ENCODE data around the gene GSTM2.
"Not testable (repeated sequence)": the region's sequence is repeated elsewhere in the genome, so short reads cannot be mapped to it uniquely, and the experiment has no call there.

The GSTM2 gene

DNA sequence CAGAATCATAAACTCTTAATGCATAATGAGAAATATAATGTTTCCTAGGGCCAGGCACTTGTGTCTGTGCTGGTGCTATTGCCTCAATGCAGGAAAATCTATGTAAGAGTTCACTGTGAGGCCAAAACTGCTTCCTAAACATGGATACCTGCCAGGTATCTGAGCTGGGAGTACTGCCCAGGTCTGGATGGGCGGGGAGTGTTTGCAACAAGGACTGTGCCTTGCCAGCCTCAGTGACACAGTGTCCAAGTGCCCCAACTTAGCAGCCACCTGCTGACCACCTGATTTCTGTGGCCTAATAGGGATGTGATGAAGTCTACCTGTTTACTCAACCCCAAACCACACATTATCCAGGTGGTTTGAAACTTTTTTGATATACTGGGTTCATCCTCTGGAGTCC is 17.5 kb downstream of the GSTM2 start:
- DNase-seq, result not testable (repeated sequence)

DNA sequence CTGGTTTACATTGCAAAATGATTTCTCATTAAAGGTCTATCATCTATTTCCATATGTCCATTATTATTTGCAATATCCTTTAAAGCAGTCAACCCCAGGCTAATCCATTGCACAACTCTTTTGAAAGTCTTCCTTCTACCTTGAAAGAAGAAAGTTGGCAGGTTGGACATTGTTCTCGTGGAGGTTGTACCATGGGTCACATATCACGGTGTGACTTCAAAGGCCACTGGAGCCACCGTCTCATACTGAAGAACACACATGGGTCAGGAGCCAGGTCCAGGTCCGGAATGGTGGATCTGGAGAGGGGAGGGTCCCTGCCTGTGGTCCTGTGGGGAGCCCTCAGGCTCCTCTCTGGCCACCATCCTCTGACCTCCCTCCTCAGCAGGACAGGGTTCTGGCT is 18.0 kb downstream of the GSTM2 start:
- DNase-seq, result not testable (repeated sequence)

DNA sequence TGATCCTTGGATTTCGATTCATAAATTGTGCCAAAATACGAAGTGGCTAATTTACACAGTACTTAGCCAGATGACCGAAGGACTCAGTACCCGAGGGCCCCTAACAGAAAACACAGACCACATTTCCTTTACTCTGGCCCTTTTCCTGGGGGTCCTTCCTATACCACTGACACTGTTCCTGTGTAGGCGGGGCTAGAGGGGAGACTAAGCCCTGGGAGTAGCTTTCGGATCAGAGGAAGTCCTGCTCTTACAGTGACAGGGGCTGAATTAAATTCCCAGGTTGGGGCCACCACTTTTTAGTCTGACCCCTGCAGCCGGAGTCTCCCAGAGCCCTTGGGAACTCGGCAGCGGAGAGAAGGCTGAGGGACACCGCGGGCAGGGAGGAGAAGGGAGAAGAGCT is 19.3 kb downstream of the GSTM2 start:
- peak; percentile 10 for DNase-seq

DNA sequence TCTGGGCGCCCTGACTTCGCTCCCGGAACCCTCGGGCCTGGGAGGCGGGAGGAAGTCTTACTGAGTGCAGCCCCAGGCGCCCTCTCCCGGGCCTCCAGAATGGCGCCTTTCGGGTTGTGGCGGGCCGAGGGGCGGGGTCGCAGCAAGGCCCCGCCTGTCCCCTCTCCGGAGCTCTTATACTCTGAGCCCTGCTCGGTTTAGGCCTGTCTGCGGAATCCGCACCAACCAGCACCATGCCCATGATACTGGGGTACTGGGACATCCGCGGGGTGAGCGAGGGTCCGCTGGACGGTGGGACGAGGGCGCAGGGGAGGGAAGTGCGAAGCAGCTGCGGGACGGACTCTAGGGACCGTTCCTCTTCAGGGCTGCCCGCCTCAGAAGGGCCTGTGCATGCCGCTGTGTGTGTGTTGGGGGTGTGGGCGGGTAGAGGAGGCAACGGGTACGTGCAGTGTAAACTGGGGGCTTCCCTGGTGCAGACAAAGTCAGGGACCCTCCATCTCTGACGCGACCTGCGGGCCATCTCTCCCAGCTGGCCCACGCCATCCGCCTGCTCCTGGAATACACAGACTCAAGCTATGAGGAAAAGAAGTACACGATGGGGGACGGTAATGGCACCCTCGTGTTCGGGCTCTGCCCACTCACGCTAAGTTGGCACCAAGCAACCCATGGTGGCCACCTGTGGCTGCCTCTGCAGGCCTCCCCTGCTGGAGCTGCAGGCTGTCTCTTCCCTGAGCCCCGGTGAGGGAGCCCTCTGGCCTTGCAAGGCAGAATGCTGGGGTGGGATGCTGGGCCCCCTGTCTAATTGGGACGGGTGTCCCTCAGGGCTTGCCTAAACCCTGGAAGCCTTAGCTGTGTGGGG is 20.0 kb downstream of the GSTM2 start, which contains the start of gene GSTM1:
Gene GSTM1 (plus strand): TSS at position 177 of the 859 bp plus-strand sequence. CDS start 57 bp downstream, at position 234.
- peak; percentile 69 for DNase-seq

DNA sequence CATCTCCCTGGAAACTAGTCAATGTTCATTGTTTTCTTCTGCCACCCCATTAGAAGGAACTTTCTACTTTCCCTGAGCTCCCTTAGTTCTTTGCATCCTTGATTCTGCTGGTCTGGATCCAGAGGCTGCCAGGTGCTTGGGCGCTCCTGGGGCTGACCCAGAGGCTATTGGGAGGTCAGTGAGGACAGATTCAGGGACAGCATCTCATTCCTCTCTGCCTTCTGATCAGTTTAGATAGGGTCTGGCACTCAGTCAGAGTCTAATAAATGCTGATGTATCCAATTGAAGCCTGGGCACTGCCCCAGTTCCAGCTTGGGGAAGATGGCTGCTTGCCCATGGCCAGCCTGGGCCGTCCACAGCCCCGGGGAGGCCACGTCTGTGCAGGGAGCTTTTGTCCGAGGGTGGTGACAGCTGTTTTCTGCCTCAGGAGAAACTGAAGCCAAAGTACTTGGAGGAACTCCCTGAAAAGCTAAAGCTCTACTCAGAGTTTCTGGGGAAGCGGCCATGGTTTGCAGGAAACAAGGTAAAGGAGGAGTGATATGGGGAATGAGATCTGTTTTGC is 22.1 kb downstream of the GSTM2 start:
- no peak for DNase-seq

DNA sequence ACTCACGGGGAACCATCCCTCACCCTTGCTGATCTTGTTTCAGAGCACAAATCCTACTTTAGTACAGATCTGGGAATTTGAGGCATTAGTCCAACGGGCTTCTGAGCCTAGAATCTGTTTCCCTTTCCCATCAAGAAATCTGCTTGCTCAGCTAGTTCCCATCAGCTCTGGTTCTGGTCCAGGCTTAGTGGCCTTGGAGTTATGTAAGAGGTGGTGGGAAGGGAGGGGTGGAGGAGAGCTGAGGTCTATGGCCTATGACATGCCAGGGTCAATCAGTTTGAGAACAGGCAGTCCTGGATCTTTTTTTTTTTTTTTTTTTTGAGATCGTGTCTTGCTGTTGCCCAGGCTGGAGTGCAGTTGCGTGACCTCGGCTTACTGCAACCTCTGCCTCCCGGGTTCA is 23.9 kb downstream of the GSTM2 start:
- no peak for DNase-seq

DNA sequence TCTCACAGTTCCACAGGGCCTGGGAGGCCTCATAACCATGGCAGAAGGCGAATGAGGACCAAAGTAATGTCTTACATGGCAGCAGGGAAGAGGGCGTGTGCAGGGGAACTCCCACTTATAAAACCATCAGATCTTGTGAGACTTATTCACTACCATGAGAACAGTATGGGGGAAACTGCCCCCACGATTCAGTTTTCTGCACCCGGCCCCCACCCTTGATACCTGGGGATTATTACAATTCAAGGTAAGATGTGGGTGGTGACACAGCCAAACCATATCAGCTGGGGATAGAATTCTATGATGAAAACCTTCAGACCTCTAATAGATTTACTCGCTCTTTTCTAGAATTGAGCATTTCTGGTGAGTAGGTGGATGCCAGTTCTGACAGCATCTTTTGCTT is 26.5 kb downstream of the GSTM2 start:
- DNase-seq, result not testable (repeated sequence)

DNA sequence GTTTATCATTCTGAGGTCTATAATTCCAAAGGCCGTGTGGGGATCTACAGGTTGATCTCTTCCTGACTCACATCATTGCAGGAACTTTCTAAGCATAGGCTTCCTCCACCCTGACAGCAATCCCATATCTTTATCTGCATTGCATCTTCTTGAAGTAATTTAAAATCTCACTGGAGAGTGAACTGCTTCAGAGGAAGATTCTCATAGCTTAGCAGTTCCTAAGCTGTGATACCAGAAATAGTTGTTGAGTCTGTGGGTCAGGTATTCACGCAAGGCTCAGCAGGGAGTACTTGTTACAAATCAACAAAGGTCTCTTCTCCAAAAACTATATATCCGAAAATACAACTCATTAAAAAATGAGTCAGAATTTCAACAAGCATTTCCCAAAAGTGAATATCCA is 27.3 kb downstream of the GSTM2 start:
- not testable (repeated sequence) for DNase-seq

DNA sequence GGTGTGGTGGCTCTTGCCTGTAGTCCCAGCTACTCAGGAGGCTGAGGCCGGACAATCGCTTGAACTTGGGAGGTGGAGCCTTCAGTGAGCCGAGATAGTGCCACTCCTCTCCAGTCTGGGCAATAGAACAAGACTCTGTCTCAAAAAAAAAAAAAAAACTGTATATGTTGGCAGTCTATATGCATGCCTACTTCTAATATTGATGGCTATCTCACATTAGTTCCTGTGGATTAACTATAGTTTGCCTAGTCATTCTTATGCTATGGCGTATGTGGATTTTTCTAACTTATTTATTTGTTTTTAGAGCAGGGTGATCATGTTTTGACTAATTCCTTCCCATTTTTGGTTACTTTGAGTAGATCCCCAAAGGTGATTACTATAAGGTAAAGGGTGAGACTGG is 29.2 kb downstream of the GSTM2 start:
- no peak for DNase-seq

DNA sequence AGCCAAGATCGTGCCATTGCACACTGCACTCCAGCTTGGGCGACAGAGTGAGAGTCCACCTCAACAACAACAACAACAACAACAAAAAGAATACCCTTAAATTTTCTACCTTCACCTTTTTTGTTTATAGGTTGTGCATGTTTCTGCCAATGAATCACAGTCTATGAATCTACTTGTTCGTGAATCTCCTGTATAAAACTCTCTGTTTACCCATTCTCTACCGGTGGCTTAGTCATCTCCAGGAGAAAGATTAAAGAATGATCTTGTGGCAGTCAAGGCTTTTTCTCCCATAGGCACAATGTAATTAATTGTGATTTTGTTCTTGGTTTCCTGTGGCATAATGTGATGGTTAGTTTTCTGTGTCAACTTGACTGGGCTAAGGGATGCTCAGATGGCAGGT is 30.0 kb downstream of the GSTM2 start:
- DNase-seq, result not testable (repeated sequence)

DNA sequence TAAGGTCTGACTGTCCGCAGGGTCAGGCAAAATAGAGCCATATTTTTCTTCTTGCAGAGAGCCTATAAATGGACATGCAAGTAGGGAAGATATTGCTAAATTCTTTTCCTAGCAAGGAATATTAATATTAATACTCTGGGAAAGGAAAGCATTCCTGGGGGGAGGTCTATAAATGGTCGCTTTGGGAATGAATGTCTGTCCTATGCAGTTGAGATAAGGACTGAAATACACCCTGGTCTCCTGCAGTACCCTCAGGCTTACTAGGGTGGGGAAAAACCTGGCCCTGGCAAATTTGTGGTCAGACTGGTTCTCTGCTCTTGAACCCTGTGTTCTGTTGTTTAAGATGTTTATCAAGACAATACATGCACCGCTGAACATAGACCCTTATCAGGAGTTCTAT is 35.1 kb downstream of the GSTM2 start:
- not testable (repeated sequence) for DNase-seq

DNA sequence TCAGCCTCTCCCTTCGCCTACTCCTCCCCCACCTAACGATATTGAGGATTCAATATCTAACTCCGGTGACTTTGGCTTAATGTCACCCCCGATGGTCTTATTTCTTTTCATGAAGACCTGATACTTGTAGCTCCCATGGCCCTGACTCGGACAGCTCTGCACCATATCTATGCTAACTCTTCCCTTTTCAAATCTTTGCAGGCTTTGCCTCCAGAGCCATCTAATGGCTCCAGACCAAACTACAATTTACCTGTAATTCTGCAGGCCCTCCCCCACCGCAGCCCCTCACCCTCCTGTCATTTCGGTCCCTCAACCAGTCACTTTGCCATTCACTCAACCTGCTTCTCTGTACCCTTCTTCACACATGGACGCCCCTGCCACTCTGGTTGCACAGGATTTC is 36.3 kb downstream of the GSTM2 start:
- no peak for DNase-seq

DNA sequence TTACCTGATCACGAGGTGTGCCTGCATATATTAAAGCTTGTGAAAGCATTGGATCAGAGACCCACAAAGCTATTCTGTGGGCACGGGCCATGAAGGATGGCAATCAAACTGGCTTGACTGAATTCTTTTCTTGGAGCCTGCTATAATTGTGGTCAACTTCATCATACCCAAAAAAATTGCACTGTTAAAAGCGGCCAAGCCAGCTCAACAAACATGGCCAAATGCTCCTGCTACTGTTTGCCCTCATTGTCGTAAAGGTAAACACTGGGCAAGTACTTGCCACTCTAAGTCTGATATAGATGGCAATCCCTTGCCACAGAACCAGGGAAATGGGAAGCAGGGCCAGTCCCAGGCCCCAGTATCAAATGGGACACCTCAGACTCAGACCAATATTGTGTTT is 37.6 kb downstream of the GSTM2 start:
- no peak for DNase-seq

DNA sequence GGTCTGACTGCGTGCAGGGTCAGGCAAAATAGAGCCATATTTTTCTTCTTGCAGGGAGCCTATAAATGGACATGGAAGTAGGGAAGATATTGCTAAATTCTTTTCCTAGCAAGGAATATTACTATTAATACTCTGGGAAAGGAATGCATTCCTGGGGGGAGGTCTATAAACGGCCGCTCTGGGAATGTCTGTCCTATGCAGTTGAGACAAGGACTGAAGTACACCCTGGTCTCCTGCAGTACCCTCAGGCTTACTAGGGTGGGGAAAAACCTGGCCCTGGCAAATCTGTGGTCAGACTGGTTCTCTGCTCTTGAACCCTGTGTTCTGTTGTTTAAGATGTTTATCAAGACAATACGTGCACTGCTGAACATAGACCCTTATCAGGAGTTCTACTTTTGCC is 41.1 kb downstream of the GSTM2 start:
- not testable (repeated sequence) for DNase-seq

DNA sequence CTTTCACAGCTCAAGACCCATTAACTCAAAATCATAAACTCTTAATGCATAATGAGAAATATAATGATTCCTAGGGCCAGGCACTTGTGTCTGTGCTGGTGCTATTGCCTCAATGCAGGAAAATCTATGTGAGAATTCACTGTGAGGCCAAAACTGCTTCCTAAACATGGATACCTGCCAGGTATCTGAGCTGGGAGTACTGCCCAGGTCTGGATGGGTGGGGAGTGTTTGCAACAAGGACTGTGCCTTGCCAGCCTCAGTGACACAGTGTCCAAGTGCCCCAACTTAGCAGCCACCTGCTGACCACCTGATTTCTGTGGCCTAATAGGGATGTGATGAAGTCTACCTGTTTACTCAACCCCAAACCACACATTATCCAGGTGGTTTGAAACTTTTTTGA is 42.0 kb downstream of the GSTM2 start:
- DNase-seq, result not testable (repeated sequence)

DNA sequence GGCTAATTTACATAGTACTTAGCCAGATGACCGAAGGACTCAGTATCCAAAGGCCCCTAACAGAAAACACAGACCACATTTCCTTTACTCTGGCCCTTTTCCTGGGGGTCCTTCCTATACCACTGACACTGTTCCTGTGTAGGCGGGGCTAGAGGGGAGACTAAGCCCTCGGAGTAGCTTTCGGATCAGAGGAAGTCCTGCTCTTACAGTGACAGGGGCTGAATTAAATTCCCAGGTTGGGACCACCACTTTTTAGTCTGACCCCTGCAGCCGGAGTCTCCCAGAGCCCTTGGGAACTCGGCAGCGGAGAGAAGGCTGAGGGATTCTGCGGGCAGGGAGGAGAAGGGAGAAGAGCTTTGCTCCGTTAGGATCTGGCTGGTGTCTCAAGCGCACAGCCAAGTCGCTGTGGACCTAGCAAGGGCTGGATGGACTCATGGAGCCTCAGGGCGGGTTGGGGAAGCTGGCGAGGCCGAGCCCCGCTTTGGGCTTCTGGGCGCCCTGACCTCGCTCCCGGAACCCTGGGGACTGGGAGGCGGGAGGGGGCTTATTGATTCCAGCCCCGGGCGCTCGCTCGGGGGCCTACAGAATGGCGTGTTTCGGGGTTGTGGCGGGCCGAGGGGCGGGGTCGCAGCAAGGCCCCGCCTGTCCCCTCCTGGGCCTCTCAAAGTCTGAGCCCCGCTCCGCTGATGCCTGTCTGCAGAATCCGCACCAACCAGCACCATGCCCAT is 43.9 kb downstream of the GSTM2 start, which contains the start of gene GSTM5:
Gene GSTM5 (plus strand): TSS at position 659 of the 728 bp plus-strand sequence. CDS start 62 bp downstream, at position 721.
- DNase-seq, result not testable (repeated sequence)

DNA sequence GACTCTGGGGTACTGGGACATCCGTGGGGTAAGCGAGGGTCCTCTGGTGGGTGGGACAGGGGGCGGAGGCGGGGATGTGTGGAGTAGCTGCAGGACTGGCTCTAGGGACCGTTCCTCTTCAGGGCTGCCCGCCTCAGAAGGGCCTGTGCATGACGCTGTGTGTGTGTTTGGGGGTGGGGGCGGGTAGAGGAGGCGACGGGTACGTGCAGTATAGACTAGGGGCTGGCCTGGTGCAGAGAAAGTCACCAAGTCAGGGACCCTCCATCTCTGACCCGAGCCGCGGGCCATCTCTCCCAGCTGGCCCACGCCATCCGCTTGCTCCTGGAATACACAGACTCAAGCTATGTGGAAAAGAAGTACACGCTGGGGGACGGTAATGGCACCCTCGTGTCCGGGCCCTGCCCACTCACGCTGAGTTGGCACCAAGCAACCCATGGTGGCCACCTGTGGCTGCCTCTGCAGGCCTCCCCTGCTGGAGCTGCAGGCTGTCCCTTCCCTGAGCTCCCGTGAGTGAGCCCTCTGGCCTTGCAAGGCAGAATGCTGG is 44.5 kb downstream of the GSTM2 start:
- no peak for DNase-seq

DNA sequence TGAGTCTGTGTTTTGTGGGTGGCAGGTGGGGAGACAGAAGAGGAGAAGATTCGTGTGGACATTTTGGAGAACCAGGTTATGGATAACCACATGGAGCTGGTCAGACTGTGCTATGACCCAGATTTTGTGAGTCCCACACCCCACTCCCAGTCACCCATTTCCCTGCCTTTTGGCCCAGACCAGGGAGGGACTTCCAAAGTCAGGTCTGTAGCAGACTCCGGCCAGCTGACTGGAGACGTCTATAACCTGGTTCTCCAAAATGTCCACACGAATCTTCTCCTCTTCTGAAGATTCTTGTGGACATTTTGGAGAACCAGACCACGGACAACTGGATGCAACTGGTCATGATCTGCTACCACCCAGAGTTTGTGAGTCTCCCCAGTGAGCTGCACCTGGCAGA is 45.8 kb downstream of the GSTM2 start:
- no peak for DNase-seq

DNA sequence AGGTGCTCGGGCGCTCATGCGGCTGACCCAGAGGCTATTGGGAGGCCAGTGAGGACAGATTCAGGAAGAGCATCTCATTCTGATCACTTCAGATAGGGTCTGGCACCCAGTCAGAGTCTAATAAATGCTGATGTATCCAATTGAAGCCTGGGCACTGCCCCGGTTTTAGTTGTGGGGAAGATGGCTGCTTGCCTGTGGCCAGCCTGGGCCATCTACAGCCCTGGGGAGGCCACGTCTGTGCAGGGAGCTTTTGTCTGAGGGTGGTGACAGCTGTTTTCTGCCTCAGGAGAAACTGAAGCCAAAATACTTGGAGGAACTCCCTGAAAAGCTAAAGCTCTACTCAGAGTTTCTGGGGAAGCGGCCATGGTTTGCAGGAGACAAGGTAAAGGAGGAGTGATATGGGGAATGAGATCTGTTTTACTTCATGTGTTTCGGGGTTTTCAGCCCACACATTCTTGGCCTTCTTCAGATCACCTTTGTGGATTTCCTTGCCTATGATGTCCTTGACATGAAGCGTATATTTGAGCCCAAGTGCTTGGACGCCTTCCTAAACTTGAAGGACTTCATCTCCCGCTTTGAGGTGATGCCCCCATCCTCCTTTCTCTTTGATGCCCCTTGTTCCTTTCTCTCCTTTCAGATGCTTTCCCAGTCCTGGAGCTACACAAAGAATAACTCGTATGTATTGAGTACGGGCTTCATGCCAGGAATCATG is 47.0 kb downstream of the GSTM2 start:
- no peak for DNase-seq

DNA sequence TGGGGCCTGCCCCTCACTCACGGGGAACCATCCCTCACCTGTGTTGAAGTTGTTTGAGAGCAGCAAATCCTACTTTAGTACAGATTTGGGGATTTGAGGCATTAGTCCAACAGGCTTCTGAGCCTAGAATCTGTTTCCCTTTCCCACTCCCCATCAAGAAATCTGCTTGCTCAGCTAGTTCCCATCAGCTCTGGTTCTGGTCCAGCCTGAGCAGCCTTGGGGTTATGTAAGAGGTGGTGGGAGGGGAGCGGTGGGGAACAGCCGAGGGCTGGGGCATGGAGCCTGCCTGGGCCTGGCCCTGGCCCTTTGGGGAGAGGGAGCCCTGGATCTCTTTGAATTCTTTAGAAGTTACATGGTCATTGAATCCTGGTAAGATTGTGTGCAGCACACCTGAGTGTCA is 48.3 kb downstream of the GSTM2 start:
- DNase-seq, result no peak

DNA sequence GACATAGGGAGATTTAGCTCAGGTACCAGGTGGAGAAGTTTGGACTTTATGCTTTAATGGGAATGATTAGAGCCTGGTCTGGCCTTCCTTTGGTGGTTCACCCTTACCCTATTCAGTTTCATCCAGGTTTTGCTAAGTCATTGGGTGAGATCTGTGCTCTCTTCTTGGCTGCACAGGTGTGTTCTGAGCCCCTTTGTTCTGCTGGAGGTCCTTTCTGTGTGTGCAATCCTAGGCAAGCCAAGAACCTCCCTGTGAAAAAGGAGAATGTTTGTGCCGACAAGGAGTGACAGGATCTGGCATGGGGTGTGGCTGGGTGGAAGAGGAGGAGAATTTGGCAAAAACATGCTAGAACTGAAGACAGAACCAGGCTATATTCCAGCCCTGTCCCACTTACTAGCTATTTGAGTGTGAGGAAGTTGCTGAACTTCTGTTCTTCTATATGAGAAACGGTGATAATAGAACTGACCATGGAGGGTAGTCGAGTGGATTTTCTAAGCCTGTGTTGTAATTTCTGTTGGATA is 48.8 kb downstream of the GSTM2 start:
- no peak for DNase-seq

DNA sequence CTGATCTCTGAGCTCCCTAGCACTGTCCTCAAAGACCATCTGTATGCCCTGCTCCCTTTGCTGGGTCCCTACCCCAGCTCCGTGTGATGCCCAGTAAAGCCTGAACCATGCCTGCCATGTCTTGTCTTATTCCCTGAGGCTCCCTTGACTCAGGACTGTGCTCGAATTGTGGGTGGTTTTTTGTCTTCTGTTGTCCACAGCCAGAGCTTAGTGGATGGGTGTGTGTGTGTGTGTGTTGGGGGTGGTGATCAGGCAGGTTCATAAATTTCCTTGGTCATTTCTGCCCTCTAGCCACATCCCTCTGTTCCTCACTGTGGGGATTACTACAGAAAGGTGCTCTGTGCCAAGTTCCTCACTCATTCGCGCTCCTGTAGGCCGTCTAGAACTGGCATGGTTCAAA is 49.9 kb downstream of the GSTM2 start:
- DNase-seq, result no peak
